OCI-LY3 (cell line): ENCODE measurements around the gene PTPRN.
A peak's percentile ranks its signal among the peaks of the same experiment; 100 is the strongest.

ENCODE experiments used
- H2AFZ ChIP-seq: fragments of 200-600, 300-600 bp; shearing (Covaris generic); 2 replicates; pipeline ENCODE4 v1.6.0; 2014; ENCODE audit warnings: antibody characterized with exemption, low read depth, low read length
- H3K27ac ChIP-seq: fragments of 200-600, 300-600 bp; sonication (generic); 2 replicates; pipeline ENCODE4 v1.5.1; 2014; ENCODE audit warnings: mild to moderate bottlenecking, low read length, moderate library complexity, mixed read lengths
- H3K27me3 ChIP-seq: fragments of 200-600, 300-600 bp; sonication (generic); 2 replicates; pipeline ENCODE4 v1.6.1; 2014; ENCODE audit warnings: low read depth, low read length, mixed read lengths
- H3K36me3 ChIP-seq: fragments of 200-600, 300-600 bp; sonication (generic); replicated peaks from 2 replicates; pipeline ENCODE3; 2014; ENCODE audit warnings: low read depth, low read length, mixed read lengths
- H3K4me1 ChIP-seq: fragments of 300-600, 200-600 bp; sonication (generic); 2 replicates; pipeline ENCODE4 v1.6.1; 2014; ENCODE audit warnings: low read length, mixed read lengths
- H3K4me2 ChIP-seq: fragments of 200-600, 300-600 bp; sonication (generic); 2 replicates; pipeline ENCODE4 v1.6.1; 2014; ENCODE audit warnings: low read length, mixed read lengths
- H3K4me3 ChIP-seq: fragments of 300-600, 200-600 bp; sonication (generic); 2 replicates; pipeline ENCODE4 v1.5.1; 2014; ENCODE audit warnings: antibody characterized with exemption, mild to moderate bottlenecking, low read length, moderate library complexity
- H3K79me2 ChIP-seq: fragments of 300-600, 200-600 bp; shearing (Covaris generic); 2 replicates; pipeline ENCODE4 v1.6.1; 2014; ENCODE audit warnings: mild to moderate bottlenecking, low read length, mixed read lengths
- H3K9ac ChIP-seq: fragments of 300-600, 200-600 bp; shearing (Covaris generic); 2 replicates; pipeline ENCODE4 v1.6.0; 2014; ENCODE audit warnings: mild to moderate bottlenecking, low read length, moderate library complexity
- H3K9me3 ChIP-seq: fragments of 200-600, 300-600 bp; shearing (Covaris generic); 2 replicates; pipeline ENCODE4 v1.6.1; 2014; ENCODE audit warnings: low read length, mixed read lengths; ENCODE audit not compliant: insufficient read depth
- H4K20me1 ChIP-seq: fragments of 200-600, 300-600 bp; sonication (generic); 2 replicates; pipeline ENCODE4 v1.6.1; 2016; ENCODE audit warnings: low read length, mixed read lengths; ENCODE audit not compliant: insufficient read depth
- CTCF ChIP-seq: fragments of 200-600, 300-600 bp; sonication (generic); IDR thresholded peaks from 2 replicates; pipeline ENCODE4 v1.5.1; 2014; ENCODE audit warnings: antibody characterized with exemption, low read length, low read depth
- EZH2phosphoT487 ChIP-seq: fragments of 200-600 bp; shearing (Covaris generic); IDR thresholded peaks from 2 replicates; pipeline ENCODE4 v1.6.1; 2018; ENCODE audit warnings: antibody characterized with exemption, mixed run types, low read depth

The PTPRN gene

GRCh38 chr2:219252570-219252899 lies 56.7 kb downstream of the PTPRN start:
- Histone ChIP-seq H3K9me3 (no peaks in the 10 kb centered on the region), H3K36me3 (peaks cover 18% of the 10 kb centered on the region), H3K27ac (peak overlapping the region; percentile 46)

GRCh38 chr2:219252084-219252483 lies 57.1 kb downstream of the PTPRN start:
- H3K4me1 ChIP-seq: peaks cover 40% of the 10 kb centered on the region
- no peak overlapping the region for H2AFZ ChIP-seq
- H3K27me3 ChIP-seq: no peaks in the 10 kb centered on the region; the same call in 1 of the 2 replicates
- no peaks in the 10 kb centered on the region for H3K9me3 ChIP-seq
- H3K27ac ChIP-seq: no peak overlapping the region
- TF ChIP-seq EZH2phosphoT487 (no peak), CTCF (no peak)
- H3K4me2 ChIP-seq: peak overlapping the region; percentile 77
- peak overlapping the region; percentile 94 for H3K9ac ChIP-seq
- H4K20me1 ChIP-seq: no peaks in the 10 kb centered on the region
- peak overlapping the region; percentile 96 for H3K4me3 ChIP-seq
- peaks cover 18% of the 10 kb centered on the region for H3K36me3 ChIP-seq
- peaks cover 26% of the 10 kb centered on the region for H3K79me2 ChIP-seq

More at GRCh38 chr2:219252570-219252899, 56.7 kb downstream of the PTPRN start:
- Histone ChIP-seq H2AFZ (no peak overlapping the region; the same call in 1 of the 2 replicates), H3K27me3 (no peaks in the 10 kb centered on the region; the same call in 1 of the 2 replicates), H3K4me1 (peaks cover 39% of the 10 kb centered on the region), H3K79me2 (peaks cover 26% of the 10 kb centered on the region), H4K20me1 (no peaks in the 10 kb centered on the region), H3K4me3 (peak overlapping the region; percentile 96), H3K9ac (peak overlapping the region; percentile 94), H3K4me2 (peak overlapping the region; percentile 77)
- TF ChIP-seq CTCF: no peak
- TF ChIP-seq EZH2phosphoT487: no peak

- H3K9me3 ChIP-seq: no peaks in the 10 kb centered on the region
- no peak overlapping the region for H3K27ac ChIP-seq
- H3K4me1 ChIP-seq: peaks cover 40% of the 10 kb centered on the region
- no peak overlapping the region for H3K9ac ChIP-seq
- H3K4me2 ChIP-seq: peak overlapping the region; percentile 77; the same call in 1 of the 2 replicates
- H4K20me1 ChIP-seq: no peaks in the 10 kb centered on the region
- no peaks in the 10 kb centered on the region; the same call in 1 of the 2 replicates for H3K27me3 ChIP-seq
- peaks cover 26% of the 10 kb centered on the region for H3K79me2 ChIP-seq
- peaks cover 18% of the 10 kb centered on the region for H3K36me3 ChIP-seq
- no peak overlapping the region for H3K4me3 ChIP-seq
- no peak for TF ChIP-seq EZH2phosphoT487
- TF ChIP-seq CTCF: no peak
- H2AFZ ChIP-seq: no peak overlapping the region
These were observed 57.5 kb downstream of the PTPRN start for GRCh38 chr2:219251656-219252055.

GRCh38 chr2:219250049-219250781 lies 59.0 kb downstream of the PTPRN start:
- Histone ChIP-seq H3K36me3 (peaks cover 18% of the 10 kb centered on the region), H3K4me2 (peak overlapping the region; percentile 94), H3K27ac (peak overlapping the region; percentile 94), H3K9ac (peak overlapping the region; percentile 62), H3K4me1 (peaks cover 45% of the 10 kb centered on the region), H3K9me3 (no peaks in the 10 kb centered on the region), H3K27me3 (no peaks in the 10 kb centered on the region), H3K79me2 (peaks cover 38% of the 10 kb centered on the region), H2AFZ (no peak overlapping the region), H3K4me3 (0 out of 2 replicates have a peak overlapping the region, but pooled peaks have one; percentile 70), H4K20me1 (no peaks in the 10 kb centered on the region)
- TF ChIP-seq CTCF (no peak), EZH2phosphoT487 (no peak)
